Esophagus muscularis mucosa (tissue), 4 donors: Measurements from ENCODE around the gene GPBAR1.

Source experiments
- EP300 ChIP-seq: sonication (generic); formaldehyde crosslinking; IDR thresholded peaks from one replicate; pipeline ENCODE4 v1.6.1; 2017; ENCODE audit warnings: antibody characterized with exemption
- POLR2A ChIP-seq: fragments of 450-650 bp; IDR thresholded peaks from one replicate; pipeline ENCODE4 v1.6.1; 2017; ENCODE audit warnings: antibody characterized with exemption, moderate library complexity, mild to moderate bottlenecking, low read depth
- POLR2AphosphoS5 ChIP-seq, 2 donors: sonication (generic); formaldehyde crosslinking; IDR thresholded peaks; one replicate each; pipeline ENCODE4 v1.6.1; 2017; ENCODE audit warnings: antibody characterized with exemption in 2 of 2
- TF ChIP-seq, protein P1 (sequence below), 3 experiments: fragments of 200-600 bp in 2 of 3; fragments of 450-650 bp in 1 of 3; sonication (generic) in 2 of 3; IDR thresholded peaks; one replicate each; pipeline ENCODE4 v1.5.1; 2017 to 2019; ENCODE audit warnings: antibody characterized with exemption in 3 of 3, mild to moderate bottlenecking in 2 of 3, moderate library complexity in 1 of 3

DNA sequence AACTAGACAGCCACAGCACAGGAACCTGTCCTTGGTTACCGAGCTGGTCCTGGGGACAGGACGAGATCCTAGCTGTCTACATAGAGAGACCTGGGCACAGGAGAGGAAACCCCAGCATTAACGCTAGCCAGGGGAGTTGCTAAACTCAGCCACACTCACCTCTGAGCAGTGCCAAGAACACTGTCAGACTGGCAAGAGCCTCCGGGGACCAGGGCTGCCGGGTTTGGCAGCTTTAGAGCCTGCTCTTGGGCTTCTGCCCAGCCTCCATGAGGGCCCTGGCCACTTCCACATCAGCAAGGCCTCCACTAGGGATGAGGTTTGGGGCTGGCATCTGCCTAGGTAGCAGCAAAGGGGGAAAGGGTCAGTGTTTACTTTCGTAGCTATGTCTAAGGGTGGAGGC, 24.8 kb downstream of the GPBAR1 start:
- TF ChIP-seq POLR2AphosphoS5 (IDR thresholded peaks at IDR 0.05) (peak in 1 of 2 donors; percentile 37), POLR2A (no peak), EP300 (no peak)
- TF ChIP-seq, protein P1, sequence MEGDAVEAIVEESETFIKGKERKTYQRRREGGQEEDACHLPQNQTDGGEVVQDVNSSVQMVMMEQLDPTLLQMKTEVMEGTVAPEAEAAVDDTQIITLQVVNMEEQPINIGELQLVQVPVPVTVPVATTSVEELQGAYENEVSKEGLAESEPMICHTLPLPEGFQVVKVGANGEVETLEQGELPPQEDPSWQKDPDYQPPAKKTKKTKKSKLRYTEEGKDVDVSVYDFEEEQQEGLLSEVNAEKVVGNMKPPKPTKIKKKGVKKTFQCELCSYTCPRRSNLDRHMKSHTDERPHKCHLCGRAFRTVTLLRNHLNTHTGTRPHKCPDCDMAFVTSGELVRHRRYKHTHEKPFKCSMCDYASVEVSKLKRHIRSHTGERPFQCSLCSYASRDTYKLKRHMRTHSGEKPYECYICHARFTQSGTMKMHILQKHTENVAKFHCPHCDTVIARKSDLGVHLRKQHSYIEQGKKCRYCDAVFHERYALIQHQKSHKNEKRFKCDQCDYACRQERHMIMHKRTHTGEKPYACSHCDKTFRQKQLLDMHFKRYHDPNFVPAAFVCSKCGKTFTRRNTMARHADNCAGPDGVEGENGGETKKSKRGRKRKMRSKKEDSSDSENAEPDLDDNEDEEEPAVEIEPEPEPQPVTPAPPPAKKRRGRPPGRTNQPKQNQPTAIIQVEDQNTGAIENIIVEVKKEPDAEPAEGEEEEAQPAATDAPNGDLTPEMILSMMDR (IDR thresholded peaks at IDR 0.05) = no peak
